AG09319 (cell line): ENCODE results near the gene CELSR1.

Experiments used
- DNase-seq: peaks from one replicate; pipeline ENCODE4 v3.0.0-alpha.2; 2010; ENCODE audit warnings: low read depth; ENCODE audit errors: extremely low read depth
- CTCF ChIP-seq: IDR thresholded peaks from 2 replicates; pipeline ENCODE4 v1.5.1; 2011; ENCODE audit warnings: low read depth, mild to moderate bottlenecking, inconsistent platforms, low read length, moderate library complexity

CELSR1 gene

DNA sequence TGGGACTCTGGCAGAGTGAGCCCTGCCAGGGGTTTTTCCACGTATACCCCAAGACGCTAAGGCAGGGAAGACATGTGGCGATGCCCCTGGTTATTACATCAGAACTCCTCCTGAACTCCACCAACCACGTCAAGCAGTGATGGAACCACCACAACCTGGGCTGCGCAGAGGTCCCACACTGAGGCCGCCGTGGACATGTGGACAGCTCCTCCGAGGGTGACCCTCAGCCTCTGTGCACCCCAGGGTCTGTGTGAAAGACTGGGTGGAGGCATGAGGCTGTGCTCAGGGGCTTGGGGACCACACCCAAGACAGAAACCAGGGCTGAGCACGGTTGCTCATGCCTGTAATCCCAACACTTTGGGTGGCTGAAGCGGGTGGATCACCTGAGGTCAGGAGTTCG, 149.7 kb downstream of the CELSR1 start:
- no peak for TF ChIP-seq CTCF
- no peak for DNase-seq

GRCh38 chr22:46386312-46386711, 151.1 kb downstream of the CELSR1 start:
- TF ChIP-seq CTCF: no peak
- no peak for DNase-seq

GRCh38 chr22:46382524-46382923, 154.9 kb downstream of the CELSR1 start:
- no peak for DNase-seq
- TF ChIP-seq CTCF: no peak

GRCh38 chr22:46381731-46382130, 155.7 kb downstream of the CELSR1 start:
- DNase-seq: no peak

DNA sequence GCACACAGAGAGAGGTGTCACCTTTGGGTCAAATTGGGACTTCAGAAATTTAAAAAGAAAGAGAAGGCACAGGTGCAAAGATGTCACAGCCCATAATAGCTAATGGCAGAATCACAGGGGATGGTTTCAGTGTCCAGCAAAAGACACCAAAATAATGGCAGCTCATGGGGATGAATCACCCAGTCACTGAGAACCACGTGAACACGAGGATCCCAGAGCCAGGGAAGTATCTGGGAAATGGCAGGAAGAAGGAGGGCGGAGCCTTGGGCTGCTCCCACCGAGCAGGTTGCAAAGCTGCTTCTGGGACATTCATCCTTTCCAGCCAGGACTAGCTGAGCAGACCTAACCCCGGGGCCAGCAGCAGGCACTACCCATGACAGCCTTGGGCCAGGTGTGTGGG, 156.3 kb downstream of the CELSR1 start:
- no peak for DNase-seq
- no peak for TF ChIP-seq CTCF

More at GRCh38 chr22:46381731-46382130, 155.7 kb downstream of the CELSR1 start:
- TF ChIP-seq CTCF: no peak

GRCh38 chr22:46380581-46380980, 156.8 kb downstream of the CELSR1 start:
- no peak for DNase-seq
- TF ChIP-seq CTCF: no peak

GRCh38 chr22:46380069-46380468, 157.4 kb downstream of the CELSR1 start:
- TF ChIP-seq CTCF: no peak
- no peak for DNase-seq
